PC-9 (cell line): Measurements from ENCODE around the gene TP53RK. TPM values are rescaled to one million over a fixed set of nuclear protein-coding genes. Genes with fewer than 3 reads are reported as not detected.

Experiments used
- BruUV-seq: library from RNA; stranded (reverse); fragments of 400-500 nt; replicated peaks from 2 replicates; lab custom pipeline; 2021; lab: Mats Ljungman, UMichigan
- CTCF ChIA-PET: fragments of 300-600 bp; sonication (Branson Sonifier 250); formaldehyde crosslinking; loops from one replicate; lab custom pipeline; 2022; ENCODE audit warnings: antibody characterized with exemption; lab: Charles Lee
- POLR2A ChIA-PET: fragments of 300-600 bp; sonication (Branson Sonifier 250); formaldehyde crosslinking; loops from one replicate; lab custom pipeline; 2022; ENCODE audit warnings: antibody characterized with exemption; ENCODE audit not compliant: unreplicated experiment; lab: Charles Lee
- DNase-seq, 2 experiments: peaks; one replicate each; pipeline versions ENCODE4 v3.0.0 to v3.0.0-alpha.2; 2015 to 2022; ENCODE audit warnings: mixed read lengths in 1 of 2
- H2AFZ ChIP-seq: fragments of 200-600 bp; sonication (generic); 2 replicates; pipeline ENCODE4 v1.8.1; 2017; ENCODE audit warnings: antibody characterized with exemption
- H3F3A ChIP-seq: fragments of 200-600 bp; sonication (generic); 2 replicates; pipeline ENCODE4 v1.8.1; 2017; ENCODE audit warnings: antibody characterized with exemption, mild to moderate bottlenecking, low read depth; ENCODE audit not compliant: insufficient read depth
- H3K27ac ChIP-seq: fragments of 200-600 bp; sonication (generic); 2 replicates; pipeline ENCODE4 v1.6.1; 2016; ENCODE audit warnings: mixed run types
- H3K27me3 ChIP-seq: fragments of 200-600 bp; sonication (generic); 2 replicates; pipeline ENCODE4 v1.6.1; 2016; ENCODE audit warnings: low read depth, mixed run types; ENCODE audit not compliant: insufficient read depth
- H3K36me3 ChIP-seq: fragments of 200-600 bp; sonication (generic); 2 replicates; pipeline ENCODE4 v1.6.1; 2016; ENCODE audit warnings: low read depth, mixed run types
- H3K4me1 ChIP-seq: fragments of 200-600 bp; sonication (generic); replicated peaks from 2 replicates; pipeline ENCODE4 v1.6.1; 2016; ENCODE audit warnings: mixed run types; ENCODE audit not compliant: insufficient read depth
- H3K4me2 ChIP-seq: fragments of 200-600 bp; sonication (generic); 2 replicates; pipeline ENCODE4 v1.6.1; 2017; ENCODE audit warnings: mixed run types
- H3K4me3 ChIP-seq: fragments of 200-600 bp; sonication (generic); 2 replicates; pipeline ENCODE4 v1.6.1; 2016; ENCODE audit warnings: mixed run types
- H3K79me2 ChIP-seq: fragments of 200-600 bp; sonication (generic); 2 replicates; pipeline ENCODE4 v1.6.1; 2017; ENCODE audit warnings: low read depth, mixed run types
- H3K9me2 ChIP-seq: fragments of 200-600 bp; sonication (generic); 2 replicates; pipeline ENCODE4 v1.8.1; 2017; ENCODE audit warnings: mild to moderate bottlenecking; ENCODE audit not compliant: insufficient read depth
- H3K9me3 ChIP-seq: fragments of 200-600 bp; sonication (generic); 2 replicates; pipeline ENCODE4 v1.8.1; 2016; ENCODE audit warnings: low read depth; ENCODE audit not compliant: insufficient read depth
- H4K20me1 ChIP-seq: fragments of 200-600 bp; sonication (generic); 2 replicates; pipeline ENCODE4 v1.8.1; 2017; ENCODE audit not compliant: insufficient read depth
- EZH2 ChIP-seq: fragments of 200-600 bp; sonication (generic); IDR thresholded peaks from 2 replicates; pipeline ENCODE4 v1.8.0; 2017; ENCODE audit warnings: antibody characterized with exemption, low read depth
- intact Hi-C: fragments of 100-400 bp; cut with micrococcal nuclease; formaldehyde crosslinking; loops from one replicate; pipeline ENCODE4 v1.10.0; 2022; ENCODE audit not compliant: unreplicated experiment
- total RNA-seq: library from RNA; stranded (reverse); gene quantifications from 2 replicates; pipeline ENCODE4 v1.2.3, GENCODE V29; 2021
- TF ChIP-seq, protein P1 (sequence below): fragments of 200-600 bp; sonication (generic); conservative IDR thresholded peaks from 2 replicates; pipeline ENCODE4 v1.6.1; 2017; ENCODE audit warnings: mixed run types, antibody characterized with exemption, mild to moderate bottlenecking, moderate library complexity

Gene TP53RK
- total RNA-seq, 1 experiment from 2014 or later: 10.4 TPM

DNA sequence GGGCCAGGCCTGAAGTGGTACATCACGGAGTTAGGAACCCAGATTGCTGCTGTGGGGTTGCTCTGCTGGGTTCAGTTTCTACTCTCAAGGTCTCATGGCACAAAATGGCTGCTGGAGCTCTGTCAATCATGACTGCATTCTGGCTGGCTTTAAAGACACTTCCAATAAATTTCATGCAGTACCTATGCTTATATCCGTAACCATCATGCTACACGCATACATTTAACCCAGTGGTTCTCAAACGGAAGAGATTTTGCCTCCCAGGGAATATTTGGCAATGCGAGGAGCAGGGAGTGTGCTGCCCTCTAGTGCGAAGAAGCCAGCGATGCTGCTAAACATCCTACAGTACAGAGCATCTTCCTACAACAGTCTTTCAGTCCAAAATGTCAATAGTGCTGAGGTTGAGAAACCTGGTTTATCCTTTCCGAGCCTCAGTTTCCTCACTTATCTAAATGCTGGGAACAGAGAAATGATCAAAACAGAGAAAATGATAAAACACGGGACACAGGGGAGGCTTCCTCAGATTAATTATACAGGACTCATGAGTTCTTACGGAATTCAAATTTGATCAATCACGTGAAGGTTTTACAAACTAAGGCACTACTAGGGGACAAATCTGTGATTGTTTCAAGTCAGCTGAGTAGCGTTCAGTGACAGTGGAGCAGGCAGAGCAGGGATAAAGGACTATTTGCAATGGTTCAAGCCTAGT, 10.6 kb upstream of the TP53RK start:
- Histone ChIP-seq H3K4me2 (no peak overlapping the region), H3K4me3 (no peak overlapping the region), H2AFZ (no peak overlapping the region), H3K4me1 (peaks cover 12% of the 10 kb centered on the region), H3K27ac (no peak overlapping the region), H3K9me2 (no peaks in the 10 kb centered on the region), H3K27me3 (no peaks in the 10 kb centered on the region), H3K79me2 (no peaks in the 10 kb centered on the region), H3K36me3 (no peaks in the 10 kb centered on the region), H3K9me3 (no peaks in the 10 kb centered on the region), H4K20me1 (no peaks in the 10 kb centered on the region), H3F3A (no peaks in the 10 kb centered on the region)
- TF ChIP-seq EZH2: no peak
- TF ChIP-seq, protein P1, sequence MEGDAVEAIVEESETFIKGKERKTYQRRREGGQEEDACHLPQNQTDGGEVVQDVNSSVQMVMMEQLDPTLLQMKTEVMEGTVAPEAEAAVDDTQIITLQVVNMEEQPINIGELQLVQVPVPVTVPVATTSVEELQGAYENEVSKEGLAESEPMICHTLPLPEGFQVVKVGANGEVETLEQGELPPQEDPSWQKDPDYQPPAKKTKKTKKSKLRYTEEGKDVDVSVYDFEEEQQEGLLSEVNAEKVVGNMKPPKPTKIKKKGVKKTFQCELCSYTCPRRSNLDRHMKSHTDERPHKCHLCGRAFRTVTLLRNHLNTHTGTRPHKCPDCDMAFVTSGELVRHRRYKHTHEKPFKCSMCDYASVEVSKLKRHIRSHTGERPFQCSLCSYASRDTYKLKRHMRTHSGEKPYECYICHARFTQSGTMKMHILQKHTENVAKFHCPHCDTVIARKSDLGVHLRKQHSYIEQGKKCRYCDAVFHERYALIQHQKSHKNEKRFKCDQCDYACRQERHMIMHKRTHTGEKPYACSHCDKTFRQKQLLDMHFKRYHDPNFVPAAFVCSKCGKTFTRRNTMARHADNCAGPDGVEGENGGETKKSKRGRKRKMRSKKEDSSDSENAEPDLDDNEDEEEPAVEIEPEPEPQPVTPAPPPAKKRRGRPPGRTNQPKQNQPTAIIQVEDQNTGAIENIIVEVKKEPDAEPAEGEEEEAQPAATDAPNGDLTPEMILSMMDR: peak; percentile 85
- POLR2A ChIA-PET: no interaction called here
- no TSS peak for BruUV-seq
- CTCF ChIA-PET: no interaction called here
- DNase-seq: peak; percentile 29 to 37
- intact Hi-C loops: loop anchor here (1.0 kb wide), 1 partner anchor 179 kb away; no protein-coding TSS in a partner anchor

DNA sequence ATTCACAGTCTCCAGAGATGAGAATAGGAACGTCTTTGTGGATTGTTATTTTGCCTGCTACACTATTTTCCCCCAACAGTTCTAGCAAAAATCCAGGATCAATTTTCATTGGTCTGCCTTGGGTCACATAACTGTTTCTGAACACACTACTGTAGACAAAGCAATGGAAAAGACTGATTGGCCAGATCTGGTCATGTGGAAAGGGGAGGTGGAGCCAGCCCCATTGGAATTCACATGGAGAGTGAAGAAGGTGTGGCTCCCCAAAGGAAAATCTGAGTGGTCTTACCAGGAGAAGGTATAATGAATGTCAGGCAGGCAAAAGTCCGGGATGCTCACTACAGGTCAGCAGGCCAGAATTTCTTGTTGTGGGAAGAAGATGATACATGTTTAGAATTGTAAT, 9.5 kb upstream of the TP53RK start:
- Histone ChIP-seq H3K27me3 (no peaks in the 10 kb centered on the region), H3K4me3 (no peak overlapping the region), H4K20me1 (no peaks in the 10 kb centered on the region), H3K36me3 (no peaks in the 10 kb centered on the region), H3K9me2 (no peaks in the 10 kb centered on the region), H3K4me1 (peaks cover 12% of the 10 kb centered on the region), H3F3A (no peaks in the 10 kb centered on the region), H3K27ac (no peak overlapping the region), H2AFZ (no peak overlapping the region), H3K79me2 (no peaks in the 10 kb centered on the region), H3K4me2 (no peak overlapping the region), H3K9me3 (no peaks in the 10 kb centered on the region)
- DNase-seq: peak in 1 of 2 experiments; percentile 26
- no TSS peak for BruUV-seq
- CTCF ChIA-PET: no interaction called here
- POLR2A ChIA-PET: no interaction called here
- TF ChIP-seq, protein P1: no peak
- TF ChIP-seq EZH2: no peak
- intact Hi-C loops: loop anchor here (1.0 kb wide), 1 partner anchor 177 kb away; no protein-coding TSS in a partner anchor

DNA sequence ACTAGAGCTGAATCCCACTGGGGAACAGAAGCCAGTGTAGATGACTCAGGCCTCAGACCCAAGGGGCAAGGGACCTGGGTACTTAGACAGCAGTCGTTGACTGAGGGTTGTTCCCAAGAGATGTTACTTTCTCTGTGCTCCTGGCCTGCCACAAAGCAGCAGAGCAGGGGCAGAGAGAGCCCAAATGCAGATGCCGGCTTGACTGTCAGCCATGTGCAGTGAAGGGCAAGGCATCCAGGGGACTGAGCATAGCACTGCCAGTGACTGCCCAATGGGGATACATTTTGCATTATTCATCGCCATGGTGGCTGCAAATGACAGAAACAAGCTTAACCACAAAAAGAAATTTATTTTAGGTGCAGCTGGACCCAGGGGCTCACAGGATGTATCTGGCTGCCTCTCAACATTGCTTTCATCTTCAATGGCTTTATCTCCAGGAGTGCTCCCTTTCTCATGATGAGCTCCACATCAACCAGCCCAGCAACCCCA, 7.6 kb upstream of the TP53RK start:
- intact Hi-C loops: no loop called here
- Histone ChIP-seq H3K27me3 (no peaks in the 10 kb centered on the region), H3K9me3 (no peaks in the 10 kb centered on the region), H3K4me1 (no peaks in the 10 kb centered on the region), H3K27ac (no peak overlapping the region), H3F3A (no peaks in the 10 kb centered on the region), H3K9me2 (no peaks in the 10 kb centered on the region), H2AFZ (no peak overlapping the region), H3K79me2 (no peaks in the 10 kb centered on the region), H4K20me1 (no peaks in the 10 kb centered on the region), H3K36me3 (no peaks in the 10 kb centered on the region), H3K4me3 (no peak overlapping the region), H3K4me2 (no peak overlapping the region)
- POLR2A ChIA-PET: no interaction called here
- CTCF ChIA-PET: no interaction called here
- no peak for TF ChIP-seq EZH2
- TF ChIP-seq, protein P1: no peak
- DNase-seq: peak in 1 of 2 experiments; percentile 18
- no TSS peak for BruUV-seq
